Neutrophil (primary cell): Measurements from ENCODE around the gene POU6F2.

Source experiments
- H3K27ac ChIP-seq: fragments of 200-600 bp; sonication (generic); 2 replicates; pipeline ENCODE4 v1.5.1; 2016; ENCODE audit warnings: mild to moderate bottlenecking, moderate library complexity
- H3K27me3 ChIP-seq: fragments of 200-600 bp; sonication (generic); 2 replicates; pipeline ENCODE4 v1.6.0; 2016; ENCODE audit warnings: mild to moderate bottlenecking
- H3K36me3 ChIP-seq: fragments of 200-600 bp; sonication (generic); 2 replicates; pipeline ENCODE4 v1.5.1; 2017
- H3K4me1 ChIP-seq, 2 experiments: fragments of 200-600 bp in 1 of 2; sonication (generic) in 1 of 2; 1 replicate in 1 of 2; 2 replicates in 1 of 2; pipeline versions ENCODE4 v1.5.1 to v1.6.1; 2013 to 2016; ENCODE audit warnings: low read depth in 1 of 2, low read length in 1 of 2, mild to moderate bottlenecking in 1 of 2, moderate library complexity in 1 of 2; ENCODE audit not compliant: control insufficient read depth in 1 of 2, insufficient read depth in 1 of 2
- H3K4me3 ChIP-seq, 2 experiments: fragments of 200-600 bp in 1 of 2; sonication (generic) in 1 of 2; 1 replicate in 1 of 2; 2 replicates in 1 of 2; pipeline ENCODE4 v1.5.1; 2013 to 2016; ENCODE audit warnings: low read depth in 1 of 2, low read length in 1 of 2, mild to moderate bottlenecking in 1 of 2, moderate library complexity in 1 of 2
- H3K9me3 ChIP-seq: fragments of 200-600 bp; sonication (generic); 2 replicates; pipeline ENCODE4 v1.5.1; 2016
- CTCF ChIP-seq: fragments of 200-600 bp; sonication (generic); IDR thresholded peaks from 2 replicates; pipeline ENCODE4 v1.5.1; 2016; ENCODE audit warnings: antibody characterized with exemption

Gene POU6F2

GRCh38 chr7:39293056-39293823 lies 315.5 kb downstream of the POU6F2 start:
- H3K9me3 ChIP-seq: no peaks in the 10 kb centered on the region
- no peak for TF ChIP-seq CTCF
- no peak overlapping the region for H3K4me3 ChIP-seq
- H3K4me1 ChIP-seq: no peaks in the 10 kb centered on the region
- no peaks in the 10 kb centered on the region for H3K36me3 ChIP-seq
- no peak overlapping the region for H3K27ac ChIP-seq
- no peaks in the 10 kb centered on the region for H3K27me3 ChIP-seq

- TF ChIP-seq CTCF: no peak
- Histone ChIP-seq H3K36me3 (no peaks in the 10 kb centered on the region), H3K9me3 (no peaks in the 10 kb centered on the region), H3K4me3 (no peak overlapping the region), H3K27me3 (no peaks in the 10 kb centered on the region), H3K27ac (no peak overlapping the region), H3K4me1 (no peaks in the 10 kb centered on the region)
Observed at GRCh38 chr7:39294022-39294421, 316.3 kb downstream of the POU6F2 start.

GRCh38 chr7:39295796-39296195 lies 318.1 kb downstream of the POU6F2 start:
- H3K36me3 ChIP-seq: no peaks in the 10 kb centered on the region
- H3K9me3 ChIP-seq: no peaks in the 10 kb centered on the region
- TF ChIP-seq CTCF: no peak
- H3K4me3 ChIP-seq: no peak overlapping the region
- H3K27me3 ChIP-seq: no peaks in the 10 kb centered on the region
- H3K4me1 ChIP-seq: no peaks in the 10 kb centered on the region
- H3K27ac ChIP-seq: no peak overlapping the region

- Histone ChIP-seq H3K9me3 (no peaks in the 10 kb centered on the region), H3K27ac (no peak overlapping the region), H3K4me3 (no peak overlapping the region), H3K36me3 (no peaks in the 10 kb centered on the region), H3K27me3 (no peaks in the 10 kb centered on the region), H3K4me1 (no peaks in the 10 kb centered on the region)
- TF ChIP-seq CTCF: no peak
Observed at GRCh38 chr7:39299695-39300094, 322.0 kb downstream of the POU6F2 start.

GRCh38 chr7:39300276-39300675 lies 322.6 kb downstream of the POU6F2 start:
- no peaks in the 10 kb centered on the region for H3K36me3 ChIP-seq

More at GRCh38 chr7:39300276-39300675, 322.6 kb downstream of the POU6F2 start:
- Histone ChIP-seq H3K4me3 (no peak overlapping the region), H3K27ac (no peak overlapping the region), H3K27me3 (no peaks in the 10 kb centered on the region), H3K4me1 (no peaks in the 10 kb centered on the region), H3K9me3 (no peaks in the 10 kb centered on the region)
- no peak for TF ChIP-seq CTCF
